ENCODE measurements around the gene RPS6KA1.
A peak's percentile ranks its signal among the peaks of the same experiment; 100 is the strongest.

GRCh38 chr1:26500488-26501175, 28.9 kb upstream of the RPS6KA1 start:
- TF ChIP-seq EZH2 (IDR thresholded peaks at IDR 0.05; ENCODE audit: low read depth), result no peak
- TF ChIP-seq, protein P1, sequence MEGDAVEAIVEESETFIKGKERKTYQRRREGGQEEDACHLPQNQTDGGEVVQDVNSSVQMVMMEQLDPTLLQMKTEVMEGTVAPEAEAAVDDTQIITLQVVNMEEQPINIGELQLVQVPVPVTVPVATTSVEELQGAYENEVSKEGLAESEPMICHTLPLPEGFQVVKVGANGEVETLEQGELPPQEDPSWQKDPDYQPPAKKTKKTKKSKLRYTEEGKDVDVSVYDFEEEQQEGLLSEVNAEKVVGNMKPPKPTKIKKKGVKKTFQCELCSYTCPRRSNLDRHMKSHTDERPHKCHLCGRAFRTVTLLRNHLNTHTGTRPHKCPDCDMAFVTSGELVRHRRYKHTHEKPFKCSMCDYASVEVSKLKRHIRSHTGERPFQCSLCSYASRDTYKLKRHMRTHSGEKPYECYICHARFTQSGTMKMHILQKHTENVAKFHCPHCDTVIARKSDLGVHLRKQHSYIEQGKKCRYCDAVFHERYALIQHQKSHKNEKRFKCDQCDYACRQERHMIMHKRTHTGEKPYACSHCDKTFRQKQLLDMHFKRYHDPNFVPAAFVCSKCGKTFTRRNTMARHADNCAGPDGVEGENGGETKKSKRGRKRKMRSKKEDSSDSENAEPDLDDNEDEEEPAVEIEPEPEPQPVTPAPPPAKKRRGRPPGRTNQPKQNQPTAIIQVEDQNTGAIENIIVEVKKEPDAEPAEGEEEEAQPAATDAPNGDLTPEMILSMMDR (conservative IDR thresholded peaks at IDR 0.05), result peak; percentile 1; the same call in 1 of the 2 replicates
